PFSK-1 (cell line): ENCODE results near the gene SOX4.
A peak's percentile ranks its signal among the peaks of the same experiment; 100 is the strongest.

ENCODE experiments used
- FOXP2 ChIP-seq: optimal IDR thresholded peaks from 2 replicates; pipeline ENCODE3; 2011; ENCODE audit warnings: borderline replicate concordance, control low read depth, inconsistent platforms; ENCODE audit not compliant: insufficient read depth; ENCODE audit errors: extremely low read length, extremely low read depth
- POLR2AphosphoS5 ChIP-seq: IDR thresholded peaks from 2 replicates; pipeline ENCODE4 v1.6.1; 2012; ENCODE audit warnings: low read depth, mild to moderate bottlenecking, control low read depth, low read length, moderate library complexity
- REST ChIP-seq, 2 experiments: IDR thresholded peaks; 2 replicates each; pipeline versions ENCODE4 v1.6.1 to v1.8.0; 2011 to 2012; ENCODE audit warnings: low read depth in 2 of 2, low read length in 2 of 2, control low read depth in 1 of 2, inconsistent platforms in 1 of 2, mild to moderate bottlenecking in 1 of 2, moderate library complexity in 1 of 2; ENCODE audit not compliant: insufficient read depth in 1 of 2
- SIN3A ChIP-seq: IDR thresholded peaks from 2 replicates; pipeline ENCODE4 v1.6.1; 2012; ENCODE audit warnings: mild to moderate bottlenecking, low read length, moderate library complexity, borderline replicate concordance; ENCODE audit not compliant: insufficient read depth
- TAF1 ChIP-seq: IDR thresholded peaks from 2 replicates; pipeline ENCODE4 v1.6.1; 2012; ENCODE audit warnings: low read length, control low read depth, borderline replicate concordance; ENCODE audit not compliant: insufficient read depth

Gene SOX4

GRCh38 chr6:21586740-21587178 lies 6.8 kb upstream of the SOX4 start:
- no peak for TF ChIP-seq TAF1
- TF ChIP-seq FOXP2, result no peak
- no peak for TF ChIP-seq POLR2AphosphoS5
- TF ChIP-seq SIN3A, result no peak
- no peak for TF ChIP-seq REST (IDR thresholded peaks at IDR 0.05; ENCODE audit: insufficient read depth in 1 of 2, low read depth in 2 of 2, low read length in 2 of 2)

- TF ChIP-seq FOXP2, result no peak
- TF ChIP-seq POLR2AphosphoS5, result no peak
- TF ChIP-seq REST (IDR thresholded peaks at IDR 0.05; ENCODE audit: insufficient read depth in 1 of 2, low read depth in 2 of 2, low read length in 2 of 2), result no peak
- TF ChIP-seq TAF1, result no peak
Observed at GRCh38 chr6:21587179-21587960, 6.2 kb upstream of the SOX4 start.

- TF ChIP-seq REST (IDR thresholded peaks at IDR 0.05; ENCODE audit: insufficient read depth in 1 of 2, low read depth in 2 of 2, low read length in 2 of 2) (no peak), FOXP2 (no peak), TAF1 (peak; percentile 25; the same call in 1 of the 2 replicates), POLR2AphosphoS5 (peak; percentile 50; the same call in 1 of the 2 replicates), SIN3A (no peak)
Observed at GRCh38 chr6:21587961-21588480, 5.5 kb upstream of the SOX4 start.

- TF ChIP-seq FOXP2 (no peak), TAF1 (0 out of 2 replicates have a peak, but pooled peaks have one; percentile 54), REST (IDR thresholded peaks at IDR 0.05; ENCODE audit: insufficient read depth in 1 of 2, low read depth in 2 of 2, low read length in 2 of 2) (no peak), SIN3A (0 out of 2 replicates have a peak, but pooled peaks have one; percentile 24), POLR2AphosphoS5 (peak; percentile 76; the same call in 1 of the 2 replicates)
Observed at GRCh38 chr6:21588481-21589351, 4.8 kb upstream of the SOX4 start.
